A204.1 (cell line): Measurements from ENCODE around the gene CD302.
"Not testable (repeated sequence)": the region's sequence is repeated elsewhere in the genome, so short reads cannot be mapped to it uniquely, and the experiment has no call there.

ENCODE experiments used
- FAIRE-seq: peaks from 2 replicates; lab custom pipeline; 2012; peaks lifted over from hg19 to GRCh38; lab: Jason Lieb, UNC

CD302 gene

DNA sequence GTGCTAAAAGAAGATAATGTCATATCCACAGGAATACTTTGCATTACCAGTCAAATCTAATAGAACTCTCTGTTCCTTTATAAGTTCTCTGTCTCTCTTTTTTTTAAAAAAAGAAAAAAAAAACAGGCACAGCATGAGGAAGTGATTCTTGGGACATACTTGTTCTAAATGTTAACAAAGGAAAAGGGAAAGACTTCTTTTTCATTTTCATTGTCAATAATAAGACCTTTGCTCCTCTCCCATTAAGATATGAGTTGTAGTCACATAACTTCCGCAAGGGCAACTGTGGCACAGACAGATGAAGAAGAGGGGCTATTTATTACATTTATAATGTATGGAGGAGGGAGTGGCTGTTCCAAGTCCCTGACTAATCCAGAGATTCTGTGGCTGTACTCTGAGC is 4.7 kb downstream of the CD302 start:
- FAIRE-seq = no peak

DNA sequence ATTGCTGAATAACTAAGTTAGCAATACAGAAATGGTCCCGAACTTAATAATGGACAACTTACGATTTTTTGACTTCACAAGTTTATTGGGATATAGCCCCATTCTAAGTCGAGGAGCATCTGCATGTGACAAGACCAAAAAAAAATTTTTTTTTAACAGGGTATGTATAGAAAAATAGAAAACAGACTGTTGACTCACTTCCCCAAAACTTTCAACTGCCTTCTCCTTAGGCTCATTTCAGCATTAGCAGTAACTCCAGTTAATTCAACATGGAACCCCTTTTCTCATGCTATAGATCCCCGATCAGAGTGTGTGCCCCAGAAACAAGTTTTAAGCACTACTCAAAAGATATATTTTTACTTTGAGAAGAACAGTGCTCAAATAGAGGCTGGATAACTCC is 5.4 kb downstream of the CD302 start:
- no peak for FAIRE-seq

DNA sequence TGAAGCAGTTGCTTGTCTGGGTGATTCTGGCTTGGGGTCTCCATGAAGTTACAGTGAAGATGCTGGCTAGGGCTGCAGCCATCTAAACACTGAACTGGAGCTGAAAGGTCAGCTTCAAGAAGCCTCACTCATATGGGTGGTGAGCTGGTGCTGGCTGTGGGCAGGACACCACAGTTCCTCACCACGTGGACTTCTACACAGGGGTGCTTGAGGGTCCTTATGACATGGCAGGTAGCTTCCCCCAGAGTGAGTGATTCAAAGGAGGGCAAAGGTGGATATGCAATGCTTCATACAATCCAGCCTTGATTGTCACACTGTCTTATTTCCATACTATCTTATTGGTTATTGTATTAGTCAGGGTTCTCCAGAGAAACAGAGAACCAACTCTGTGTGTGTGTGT is 6.0 kb downstream of the CD302 start:
- FAIRE-seq = no peak

DNA sequence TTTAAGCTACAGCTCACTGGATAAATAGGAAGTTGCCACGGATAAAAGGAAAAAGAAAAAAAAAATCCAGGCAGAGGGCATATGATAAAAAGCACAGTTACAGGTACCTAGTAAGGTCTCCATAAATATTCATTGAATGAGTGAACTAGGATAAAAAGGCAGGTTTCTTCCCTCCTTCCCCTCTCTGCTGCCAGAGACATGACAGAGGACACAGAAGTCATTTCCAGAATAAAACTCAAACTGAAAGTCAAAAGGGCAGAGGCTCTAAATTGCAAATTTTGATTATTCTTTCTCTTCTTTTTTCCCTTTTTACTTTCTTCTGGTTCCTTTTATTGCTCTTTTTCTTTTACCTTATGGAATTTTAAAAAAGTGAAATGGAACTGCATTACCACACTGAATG is 7.7 kb downstream of the CD302 start:
- no peak for FAIRE-seq

DNA sequence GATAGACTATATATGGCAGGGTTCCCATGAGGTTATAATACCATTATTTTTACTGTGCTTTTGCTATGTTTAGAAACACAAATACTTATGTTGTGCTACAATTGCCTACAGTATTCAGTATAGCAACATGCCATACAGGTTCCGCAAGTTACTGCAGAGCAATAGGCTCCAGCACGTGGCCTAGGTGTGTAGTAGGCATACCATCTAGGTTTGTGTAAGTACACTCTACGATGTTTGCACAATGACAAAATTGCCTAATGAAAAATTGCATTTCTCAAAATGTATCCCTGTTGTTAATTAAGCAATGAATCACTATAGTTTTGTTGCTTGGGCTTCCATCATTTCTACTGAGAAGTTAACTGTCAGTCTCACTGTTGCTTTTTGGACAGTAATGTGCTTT is 9.8 kb downstream of the CD302 start:
- no peak for FAIRE-seq

DNA sequence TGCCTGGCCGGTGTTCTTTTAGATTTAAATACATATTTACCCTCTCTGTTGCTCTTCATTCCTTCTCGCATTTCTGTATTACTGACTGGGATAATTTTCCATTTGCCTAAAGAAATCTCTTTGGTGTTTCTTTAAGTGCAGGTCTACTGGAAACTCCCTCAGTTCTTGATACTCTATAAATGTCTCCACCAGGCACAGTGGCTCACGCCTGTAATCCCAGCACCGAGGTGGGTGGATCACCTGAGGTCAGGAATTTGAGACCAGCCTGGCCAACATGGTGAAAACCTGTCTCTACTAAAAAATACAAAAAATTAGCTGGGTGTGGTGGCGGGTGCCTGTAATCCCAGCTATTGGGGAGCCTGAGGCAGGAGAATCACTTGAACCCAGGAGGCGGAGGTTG is 10.4 kb downstream of the CD302 start:
- not testable (repeated sequence) for FAIRE-seq

DNA sequence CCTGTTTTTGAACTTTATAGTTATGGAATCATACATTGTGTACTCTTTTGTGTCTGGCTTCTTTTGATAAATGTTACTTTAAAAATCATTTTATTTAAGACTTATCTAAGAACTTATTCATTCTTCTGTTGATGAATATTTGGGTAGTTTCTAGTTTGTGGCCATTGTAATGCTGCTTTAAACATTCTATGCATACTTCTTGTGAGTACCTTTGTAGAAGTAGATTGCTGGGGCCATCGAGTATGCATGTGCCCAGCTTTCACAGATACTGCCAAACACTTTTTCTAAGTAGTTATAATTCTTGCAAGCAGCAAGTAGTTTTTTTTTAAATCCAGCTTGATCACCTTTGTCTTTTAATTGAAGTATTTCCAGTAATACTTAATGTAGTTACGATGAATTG is 11.1 kb downstream of the CD302 start:
- FAIRE-seq = no peak

DNA sequence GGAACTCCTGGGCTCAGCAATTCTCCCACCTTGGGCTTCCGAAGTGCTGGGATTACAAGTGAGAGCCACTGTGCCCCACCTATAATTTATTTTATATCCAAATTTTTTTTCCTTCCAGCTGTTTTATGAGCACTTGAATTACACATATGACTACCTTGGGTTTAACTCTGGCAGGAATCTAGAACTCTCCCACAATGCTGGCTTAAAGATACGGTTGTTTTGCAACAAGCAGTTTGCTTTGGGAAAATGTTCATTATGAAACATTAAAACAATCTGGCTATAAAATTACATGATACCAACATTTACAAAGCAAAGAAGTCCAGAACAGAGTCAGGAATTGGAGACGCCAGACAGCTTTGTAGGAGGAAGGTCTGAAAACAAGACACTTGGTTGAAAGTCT is 12.8 kb downstream of the CD302 start:
- no peak for FAIRE-seq

DNA sequence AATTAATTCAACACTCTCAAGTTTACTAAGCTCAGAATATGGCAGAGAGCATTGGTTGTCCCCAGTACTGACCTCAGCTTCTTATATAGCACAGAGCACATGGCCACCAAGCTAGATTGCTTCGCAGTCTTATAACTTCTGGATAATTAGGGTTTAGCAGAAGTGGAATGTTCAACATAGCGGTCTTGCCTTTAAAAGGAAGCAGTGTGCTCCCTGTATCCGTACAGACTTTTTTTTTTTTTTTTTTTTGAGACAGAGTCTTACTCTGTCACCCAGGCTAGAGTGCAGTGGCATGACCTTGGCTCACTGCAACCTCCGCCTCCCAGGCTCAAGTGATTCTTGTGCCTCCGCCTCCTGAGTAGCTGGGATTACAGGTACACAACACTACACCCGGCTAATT is 13.3 kb downstream of the CD302 start:
- not testable (repeated sequence) for FAIRE-seq

DNA sequence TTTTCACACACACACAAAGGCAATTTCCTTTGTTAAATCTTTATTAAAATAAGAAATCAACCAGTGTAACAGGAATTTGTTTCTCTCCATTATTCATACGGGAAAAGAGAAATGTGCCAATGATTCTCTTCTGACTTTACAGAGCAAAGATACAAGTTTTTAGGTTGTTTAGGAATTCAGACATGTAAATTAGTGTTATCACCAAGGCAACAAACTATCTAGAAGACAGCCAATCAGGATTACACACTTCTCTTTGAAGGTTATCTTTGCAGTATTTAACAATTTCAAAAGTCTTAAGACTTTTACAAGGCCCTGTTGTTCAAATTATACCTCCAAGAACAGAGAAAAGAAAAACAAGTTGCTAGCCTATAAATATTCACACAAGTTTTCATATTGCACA is 14.5 kb downstream of the CD302 start:
- FAIRE-seq = no peak

DNA sequence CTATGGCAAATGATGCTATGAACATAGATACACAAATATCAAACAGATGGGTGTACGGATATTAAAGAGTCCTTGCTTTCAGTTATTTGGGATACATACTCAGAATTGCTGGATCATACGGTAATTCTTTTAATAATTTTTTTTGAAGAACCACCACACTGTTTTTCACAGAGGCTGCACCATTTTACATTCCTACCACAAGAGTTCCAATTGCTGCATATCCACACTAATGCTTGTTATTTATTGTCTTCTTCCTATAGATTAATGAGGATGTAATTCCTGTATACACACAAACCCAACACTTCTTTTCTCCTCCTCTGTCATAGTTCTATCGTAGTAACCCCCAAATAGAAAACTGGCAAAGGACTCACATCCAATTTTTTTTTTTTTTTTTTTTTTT is 21.7 kb downstream of the CD302 start:
- FAIRE-seq = no peak

DNA sequence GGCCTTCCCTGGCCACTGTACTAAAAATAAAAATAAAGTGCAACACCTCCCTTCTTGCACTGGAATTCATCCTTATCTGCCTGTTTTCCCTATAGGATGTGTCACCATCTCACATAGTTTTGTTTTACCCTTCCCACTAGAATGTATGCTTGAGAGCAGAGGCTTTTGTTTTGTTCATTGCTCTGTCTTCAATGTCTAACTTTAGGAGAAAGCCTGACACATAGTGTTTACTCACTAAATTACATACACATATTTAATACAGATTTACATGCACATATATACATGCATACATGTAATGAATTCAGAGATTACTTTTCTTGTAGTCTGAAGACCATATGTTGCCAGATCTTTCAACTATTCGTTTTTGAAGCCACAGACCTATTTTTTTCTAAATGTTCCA is 23.0 kb downstream of the CD302 start:
- FAIRE-seq = no peak

DNA sequence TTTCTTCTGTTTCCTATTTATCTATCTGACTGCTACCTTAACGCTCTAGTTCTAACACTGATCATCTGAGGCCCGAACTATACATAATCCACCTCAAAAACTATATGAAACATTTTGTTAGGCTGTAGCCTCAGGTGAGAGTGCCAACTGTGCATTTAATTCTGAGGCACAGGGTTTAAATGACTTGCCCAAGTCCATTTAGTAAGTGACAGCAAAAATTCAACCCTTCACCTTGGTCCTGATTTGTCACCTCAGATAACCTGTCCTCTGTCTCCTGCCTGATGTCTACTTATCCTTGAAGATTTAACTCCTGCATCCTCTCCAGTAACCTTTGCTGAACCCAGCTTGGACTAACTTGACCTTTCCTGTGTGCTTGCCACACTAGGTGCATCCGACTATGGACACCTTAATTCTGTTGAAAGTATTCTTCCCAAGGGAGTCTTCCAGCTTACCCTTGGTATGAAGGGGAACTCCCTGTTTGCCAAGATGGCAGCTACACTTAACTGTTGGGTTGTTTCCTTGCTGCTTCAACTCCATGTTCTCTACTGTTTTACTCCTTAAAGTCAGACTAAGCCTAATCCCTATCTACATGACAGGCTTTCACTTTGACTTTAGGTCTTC is 23.5 kb downstream of the CD302 start:
- no peak for FAIRE-seq

DNA sequence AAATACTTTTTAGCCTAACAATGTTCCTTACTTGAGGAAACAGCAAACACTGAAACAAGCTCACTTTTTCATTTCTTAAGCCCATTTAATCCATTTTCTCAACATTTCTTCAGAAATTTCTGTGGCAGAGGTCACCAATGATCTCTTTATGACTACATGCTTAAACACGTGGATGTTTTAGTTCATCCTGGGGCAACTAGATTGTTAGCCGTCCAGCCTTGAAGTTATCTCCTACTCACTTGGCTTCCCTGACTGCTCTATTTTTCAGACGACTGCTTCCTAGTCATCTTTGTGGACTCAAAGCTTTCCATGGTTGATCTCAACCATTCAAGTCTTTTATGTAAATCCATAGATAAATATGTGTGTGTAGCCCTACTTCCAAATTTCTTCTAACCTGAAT is 24.1 kb downstream of the CD302 start:
- FAIRE-seq = no peak

DNA sequence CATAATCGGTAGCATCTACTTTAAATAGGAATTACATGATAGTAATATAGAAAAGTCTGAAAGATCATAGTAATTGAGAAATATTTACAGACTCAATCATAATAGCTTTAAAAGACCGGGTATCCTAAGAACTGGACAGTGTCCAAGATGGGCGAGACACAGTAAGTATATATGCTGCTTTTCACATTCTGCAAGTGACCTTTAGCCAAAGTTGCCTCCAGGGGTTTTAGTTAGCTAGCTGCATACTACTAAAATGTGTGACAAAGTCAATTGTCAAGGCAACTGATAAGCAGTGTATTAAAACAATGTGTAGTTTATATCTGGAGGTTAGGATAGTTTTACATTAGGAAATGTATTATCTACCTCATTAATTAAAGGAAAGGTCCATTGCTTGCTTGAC is 24.6 kb downstream of the CD302 start:
- no peak for FAIRE-seq

DNA sequence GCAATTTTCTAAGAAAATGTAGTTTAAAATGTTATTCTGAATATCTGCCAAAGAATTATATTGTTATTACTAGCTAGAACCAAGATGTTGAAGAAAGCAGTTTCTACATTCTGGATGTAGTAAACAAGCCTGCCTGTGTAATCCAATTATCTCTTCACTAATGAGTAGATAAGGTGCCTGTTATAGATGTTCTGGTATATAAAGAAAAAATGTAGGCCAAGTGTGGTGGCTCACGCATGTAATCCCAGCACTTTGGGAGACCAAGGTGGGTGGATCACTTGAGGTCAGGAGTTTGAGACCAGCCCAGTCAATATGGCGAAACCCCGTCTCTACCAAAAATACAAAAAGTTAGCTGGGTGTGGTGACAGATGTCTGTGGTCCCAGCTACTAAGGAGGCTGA is 28.9 kb downstream of the CD302 start:
- no peak for FAIRE-seq

DNA sequence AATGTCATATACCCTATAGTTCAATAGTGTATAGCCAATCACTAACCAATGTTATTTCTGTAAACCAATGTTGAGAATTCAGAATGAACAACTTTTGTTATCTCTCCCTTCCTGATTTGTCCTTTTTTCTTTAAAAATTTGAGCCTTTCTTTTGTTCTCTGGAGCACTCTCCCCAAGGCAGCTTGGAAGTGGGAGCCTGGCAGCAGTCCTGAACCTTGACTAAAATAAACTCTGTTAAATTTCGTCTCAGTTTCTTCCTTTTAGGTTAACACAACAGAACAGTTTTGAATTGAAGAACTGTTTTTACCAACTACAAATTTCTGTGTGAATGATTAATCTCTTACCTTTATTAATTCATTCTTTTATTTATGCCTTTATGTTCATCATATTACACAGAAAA is 35.9 kb downstream of the CD302 start:
- no peak for FAIRE-seq

DNA sequence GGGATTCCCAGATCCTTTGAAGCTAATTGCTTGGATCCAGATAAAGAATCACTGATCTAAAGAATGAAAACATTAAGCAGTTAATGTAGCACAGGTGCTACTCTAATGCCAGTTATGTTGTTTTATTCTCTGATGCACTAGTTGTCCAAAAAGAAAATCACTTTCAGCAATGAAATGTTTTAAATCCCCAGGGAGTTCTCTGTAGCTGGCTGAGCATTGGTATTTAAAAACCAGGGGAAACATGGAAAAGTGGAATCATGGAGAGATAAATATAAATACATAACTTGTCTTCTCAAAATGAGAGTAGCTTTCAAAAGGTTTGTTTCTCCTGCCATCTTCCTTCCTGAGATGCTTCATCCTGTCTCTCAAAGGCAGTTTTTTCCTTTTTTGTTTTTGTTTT is 37.7 kb downstream of the CD302 start:
- no peak for FAIRE-seq

DNA sequence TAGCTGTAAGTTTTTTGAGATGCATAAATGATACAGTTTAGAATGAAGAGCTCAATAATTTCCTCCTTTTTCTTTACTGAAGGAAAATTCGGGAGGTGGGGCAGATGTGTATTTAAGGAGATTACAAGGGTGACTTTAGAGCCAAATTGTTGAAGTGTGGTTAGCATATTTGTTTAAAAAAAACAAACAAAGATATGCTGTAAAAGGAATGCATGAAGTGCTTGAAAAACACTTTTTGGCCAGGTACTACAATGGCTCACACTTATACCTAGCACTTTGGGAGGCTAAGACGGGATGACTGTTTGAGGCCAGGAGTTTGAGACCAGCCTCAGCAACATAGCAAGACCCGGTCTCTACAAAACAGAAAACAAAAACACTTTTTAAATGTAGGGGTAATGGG is 38.4 kb downstream of the CD302 start:
- no peak for FAIRE-seq

DNA sequence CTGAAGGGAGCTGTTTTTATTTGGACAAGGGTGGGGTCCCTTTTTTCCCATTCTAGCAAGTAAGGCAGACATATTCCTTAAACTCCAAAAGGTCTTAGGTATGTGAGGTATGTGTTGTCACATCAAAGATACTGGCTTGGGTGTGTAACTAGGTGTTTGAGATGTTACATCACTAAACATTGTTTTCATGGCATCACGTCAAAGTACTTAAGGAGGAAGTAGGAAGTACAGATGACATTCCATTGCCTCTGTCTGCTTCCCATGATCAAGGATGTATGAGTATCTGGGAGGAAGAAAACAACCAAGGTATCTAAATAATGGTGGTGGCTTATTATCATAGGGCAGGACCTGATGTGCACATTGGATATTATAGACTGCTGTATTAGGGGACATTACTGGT is 39.3 kb downstream of the CD302 start:
- no peak for FAIRE-seq

DNA sequence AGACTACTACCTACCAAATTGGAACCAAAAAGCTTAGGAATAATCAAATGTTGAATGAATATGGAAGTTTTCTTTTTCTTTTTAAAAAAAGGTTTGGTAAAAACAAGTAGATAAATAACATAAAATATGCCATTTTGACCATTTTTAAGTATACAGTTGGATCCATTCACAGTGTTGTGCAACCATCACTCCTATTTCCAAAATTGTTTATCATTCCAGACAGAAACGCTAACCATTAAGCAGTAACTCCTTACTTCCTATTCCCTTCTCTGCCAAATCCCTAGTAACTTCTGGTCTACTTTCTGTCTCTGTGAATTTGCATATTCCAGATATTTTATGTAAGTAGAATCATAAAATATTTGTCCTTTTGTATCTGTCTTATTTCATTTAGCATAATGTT is 39.8 kb downstream of the CD302 start:
- peak; percentile 9 for FAIRE-seq

DNA sequence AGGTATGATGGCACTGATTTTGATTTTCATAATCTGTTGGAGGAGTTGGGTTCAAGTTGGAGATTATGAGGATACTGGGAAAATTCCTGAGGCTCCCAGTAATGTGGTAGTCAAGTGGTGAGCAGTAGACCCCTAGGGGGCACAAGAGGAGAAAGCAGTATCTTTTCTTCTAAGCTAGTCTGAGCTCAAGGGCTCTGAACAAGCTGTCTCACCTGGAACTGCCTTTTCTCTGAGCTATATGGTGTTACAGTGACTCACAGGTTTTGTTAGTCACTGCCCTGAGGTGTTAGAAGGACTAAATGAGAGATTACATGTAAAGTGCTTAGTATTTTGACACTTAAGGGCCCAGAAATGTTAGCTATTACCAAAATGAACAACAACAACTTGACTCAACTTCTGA is 42.2 kb downstream of the CD302 start:
- no peak for FAIRE-seq

DNA sequence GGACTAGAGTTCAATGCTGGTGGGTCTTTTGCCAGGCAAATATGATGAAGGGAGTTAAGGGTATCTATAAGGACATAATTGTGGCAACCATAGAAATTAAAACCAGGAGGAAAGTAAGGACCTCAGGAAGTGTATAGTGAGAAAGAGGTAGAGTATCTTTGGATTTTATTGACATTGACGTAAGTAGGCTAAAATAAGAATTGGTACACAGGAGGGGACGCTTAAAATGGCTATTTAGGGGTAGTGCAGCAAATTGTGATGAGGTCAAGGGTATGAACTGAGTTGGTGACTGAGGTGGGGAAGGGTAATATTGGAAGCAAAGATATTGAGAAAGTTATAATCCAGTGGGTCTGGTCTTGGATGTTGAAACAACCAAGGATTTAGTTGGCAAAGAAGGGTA is 43.0 kb downstream of the CD302 start:
- FAIRE-seq = no peak

DNA sequence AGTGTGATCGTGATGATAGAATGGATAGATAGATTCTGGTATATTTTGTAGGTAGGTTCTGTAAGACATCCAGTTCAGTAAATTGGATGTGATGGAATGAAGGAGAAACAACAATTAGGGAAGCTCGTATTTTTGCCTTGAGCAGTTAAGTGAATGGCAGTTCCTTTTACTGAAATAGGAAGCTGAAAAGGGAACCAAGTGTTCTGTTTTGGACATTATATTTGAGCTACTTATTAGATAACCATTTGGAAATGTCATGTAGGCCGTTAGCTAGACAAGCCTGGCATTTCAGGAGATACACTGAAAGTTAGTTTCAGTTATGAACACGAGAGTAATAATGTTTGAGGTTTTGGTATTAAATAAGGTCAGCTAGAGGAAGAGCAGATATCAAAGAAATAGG is 44.2 kb downstream of the CD302 start:
- no peak for FAIRE-seq

DNA sequence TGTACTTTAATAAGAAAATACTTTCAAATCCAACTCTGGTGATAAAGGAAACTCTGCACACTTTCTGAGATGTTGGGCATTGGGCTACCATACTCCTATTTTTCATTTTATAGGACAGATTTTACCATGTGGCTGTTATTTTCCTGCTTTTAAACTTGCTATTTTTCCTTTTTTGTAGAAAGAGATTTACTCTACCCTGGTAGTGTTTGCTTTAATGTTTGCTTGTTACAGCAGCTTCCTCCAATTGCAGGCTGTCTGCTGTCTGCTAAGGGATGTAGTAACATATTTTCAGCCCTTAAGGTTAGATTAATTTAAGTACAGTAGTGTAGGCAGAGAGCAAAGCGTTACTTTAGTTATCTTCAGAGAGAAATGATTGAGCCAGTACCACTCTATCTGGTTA is 47.1 kb downstream of the CD302 start:
- FAIRE-seq = no peak
